Muscle of back (tissue), 11 donors: ENCODE measurements around the gene ITGBL1. TPM values are rescaled to one million over a fixed set of nuclear protein-coding genes. Genes with fewer than 3 reads are reported as not detected.

Source experiments
- DNase-seq, 3 donors: peaks; one replicate each; pipeline versions ENCODE4 v3.0.0 to v3.0.0-alpha.2; 2013
- polyA plus RNA-seq, 10 donors: library from polyadenylated mRNA; unstranded; fragments of 120-200 nt; gene quantifications; one replicate each; pipeline ENCODE4 v1.2.1, GENCODE V29; 2013; ENCODE audit not compliant: insufficient read length in 10 of 10

The ITGBL1 gene
- polyA plus RNA-seq, 10 donors: 0.21 to 7.2 (median 3.0) TPM

- DNase-seq: peak in 1 of 3 donors; percentile 5
Measured at GRCh38 chr13:101624981-101625380, 172.5 kb downstream of the ITGBL1 start.

- DNase-seq: no peak
Measured at GRCh38 chr13:101626925-101627555, 174.6 kb downstream of the ITGBL1 start.

GRCh38 chr13:101627556-101627943 is 175.1 kb downstream of the ITGBL1 start:
- DNase-seq: no peak

GRCh38 chr13:101628900-101629299 is 176.4 kb downstream of the ITGBL1 start:
- DNase-seq: no peak

- no peak for DNase-seq
Measured at GRCh38 chr13:101631395-101631794, 178.9 kb downstream of the ITGBL1 start.

- no peak for DNase-seq
Measured at GRCh38 chr13:101634142-101634541, 181.7 kb downstream of the ITGBL1 start.

- no peak for DNase-seq
Measured at GRCh38 chr13:101639711-101640110, 187.2 kb downstream of the ITGBL1 start.

GRCh38 chr13:101640788-101641400 is 188.4 kb downstream of the ITGBL1 start:
- DNase-seq: peak in 1 of 3 donors; percentile 73

GRCh38 chr13:101645871-101646270 is 193.4 kb downstream of the ITGBL1 start:
- DNase-seq: no peak

- DNase-seq: no peak
Measured at GRCh38 chr13:101647760-101648159, 195.3 kb downstream of the ITGBL1 start.

- DNase-seq: no peak
Measured at GRCh38 chr13:101648766-101649487, 196.5 kb downstream of the ITGBL1 start.

- no peak for DNase-seq
Measured at GRCh38 chr13:101649488-101650126, 197.1 kb downstream of the ITGBL1 start.

- DNase-seq: peak in 1 of 3 donors; percentile 15
Measured at GRCh38 chr13:101654883-101655282, 202.4 kb downstream of the ITGBL1 start.

- DNase-seq: no peak
Measured at GRCh38 chr13:101655435-101655834, 203.0 kb downstream of the ITGBL1 start.

- DNase-seq: no peak
Measured at GRCh38 chr13:101660711-101661110, 208.2 kb downstream of the ITGBL1 start.

GRCh38 chr13:101661839-101662238 is 209.4 kb downstream of the ITGBL1 start:
- DNase-seq: no peak

GRCh38 chr13:101673360-101674105 is 221.1 kb downstream of the ITGBL1 start:
- no peak for DNase-seq

- DNase-seq: no peak
Measured at GRCh38 chr13:101681834-101682233, 229.4 kb downstream of the ITGBL1 start.

GRCh38 chr13:101686003-101686402 is 233.5 kb downstream of the ITGBL1 start:
- DNase-seq: no peak

GRCh38 chr13:101690871-101691270 is 238.4 kb downstream of the ITGBL1 start:
- DNase-seq: no peak

GRCh38 chr13:101691341-101691860 is 238.9 kb downstream of the ITGBL1 start:
- DNase-seq: no peak
